ENCODE measurements around the gene CRACDL. TPM values are rescaled to one million over a fixed set of nuclear protein-coding genes. Genes with fewer than 3 reads are reported as not detected.
A peak's percentile ranks its signal among the peaks of the same experiment; 100 is the strongest.

Gene CRACDL
- total and polyA plus RNA-seq, 7 donors, result 0.36 to 8.8 (median 1.5) TPM

- no peaks in the 10 kb centered on the region for H3K9me3 ChIP-seq
- intact Hi-C loops (cut with DNase I), result loop anchor here (10.0 kb wide), 1 partner anchor 419 kb away; no protein-coding TSS in a partner anchor
- H3K27ac ChIP-seq, result peak overlapping the region in 1 of 4 donors; percentile 41
- no peaks in the 10 kb centered on the region for H3K36me3 ChIP-seq
- no peak for DNase-seq
- 91 to 96% methylated on average over 3 of the region's 3 CpGs for WGBS, 2 donors
- TF ChIP-seq POLR2A (IDR thresholded peaks at IDR 0.05) (no peak), EP300 (IDR thresholded peaks at IDR 0.05) (no peak), CTCF (IDR thresholded peaks at IDR 0.05) (no peak), POLR2AphosphoS5 (IDR thresholded peaks at IDR 0.05) (no peak)
- H3K27me3 ChIP-seq, result no peaks in the 10 kb centered on the region
- H3K4me1 ChIP-seq, result no peaks in the 10 kb centered on the region
- no peak overlapping the region for H3K4me3 ChIP-seq
Measured at GRCh38 chr2:98833917-98834263, 102.1 kb downstream of the CRACDL start.

GRCh38 chr2:98833172-98833916 lies 102.7 kb downstream of the CRACDL start:
- no peak for TF ChIP-seq POLR2A (IDR thresholded peaks at IDR 0.05)
- TF ChIP-seq CTCF (IDR thresholded peaks at IDR 0.05), result no peak
- no peak for TF ChIP-seq POLR2AphosphoS5 (IDR thresholded peaks at IDR 0.05)
- no peak for TF ChIP-seq EP300 (IDR thresholded peaks at IDR 0.05)
- Histone ChIP-seq H3K4me3 (no peak overlapping the region), H3K4me1 (no peaks in the 10 kb centered on the region), H3K27ac (peak overlapping the region in 2 of 4 donors; percentile 10 to 62), H3K9me3 (no peaks in the 10 kb centered on the region), H3K27me3 (no peaks in the 10 kb centered on the region), H3K36me3 (no peaks in the 10 kb centered on the region)
- 45 to 54% methylated on average over 7 of the region's 7 CpGs for WGBS, 2 donors
- intact Hi-C loops (cut with DNase I), result loop anchor here (10.0 kb wide), 1 partner anchor 419 kb away; no protein-coding TSS in a partner anchor
- DNase-seq, result no peak

- intact Hi-C loops (cut with DNase I), result loop anchor here (10.0 kb wide), 1 partner anchor 417 kb away; no protein-coding TSS in a partner anchor
- H3K27ac ChIP-seq, result peak overlapping the region in 1 of 4 donors; percentile 62
- no peak overlapping the region for H3K4me3 ChIP-seq
- no peaks in the 10 kb centered on the region for H3K9me3 ChIP-seq
- TF ChIP-seq EP300 (IDR thresholded peaks at IDR 0.05) (no peak), CTCF (IDR thresholded peaks at IDR 0.05) (no peak), POLR2AphosphoS5 (IDR thresholded peaks at IDR 0.05) (no peak), POLR2A (IDR thresholded peaks at IDR 0.05) (no peak)
- H3K36me3 ChIP-seq, result no peaks in the 10 kb centered on the region
- no peak for DNase-seq
- H3K4me1 ChIP-seq, result no peaks in the 10 kb centered on the region
- 95 to 96% methylated on average over 7 of the region's 7 CpGs for WGBS, 2 donors
- no peaks in the 10 kb centered on the region for H3K27me3 ChIP-seq
Measured at GRCh38 chr2:98832172-98832571, 103.9 kb downstream of the CRACDL start.

- 90% methylated on average over 5 of the region's 5 CpGs for WGBS, 2 donors
- DNase-seq, result no peak
- H3K27ac ChIP-seq, result no peak overlapping the region
- H3K27me3 ChIP-seq, result no peaks in the 10 kb centered on the region
- H3K9me3 ChIP-seq, result no peaks in the 10 kb centered on the region
- no peaks in the 10 kb centered on the region for H3K36me3 ChIP-seq
- H3K4me3 ChIP-seq, result no peak overlapping the region
- H3K4me1 ChIP-seq, result no peaks in the 10 kb centered on the region
- intact Hi-C loops (cut with DNase I), result loop anchor here (10.0 kb wide), 1 partner anchor 416 kb away; no protein-coding TSS in a partner anchor
- TF ChIP-seq POLR2A (IDR thresholded peaks at IDR 0.05) (no peak), CTCF (IDR thresholded peaks at IDR 0.05) (no peak), EP300 (IDR thresholded peaks at IDR 0.05) (no peak), POLR2AphosphoS5 (IDR thresholded peaks at IDR 0.05) (no peak)
Measured at GRCh38 chr2:98830571-98831145, 105.4 kb downstream of the CRACDL start.
